ENCODE data around the gene VTA1.
"Not testable (repeated sequence)": the region's sequence is repeated elsewhere in the genome, so short reads cannot be mapped to it uniquely, and the experiment has no call there.

The VTA1 gene

DNA sequence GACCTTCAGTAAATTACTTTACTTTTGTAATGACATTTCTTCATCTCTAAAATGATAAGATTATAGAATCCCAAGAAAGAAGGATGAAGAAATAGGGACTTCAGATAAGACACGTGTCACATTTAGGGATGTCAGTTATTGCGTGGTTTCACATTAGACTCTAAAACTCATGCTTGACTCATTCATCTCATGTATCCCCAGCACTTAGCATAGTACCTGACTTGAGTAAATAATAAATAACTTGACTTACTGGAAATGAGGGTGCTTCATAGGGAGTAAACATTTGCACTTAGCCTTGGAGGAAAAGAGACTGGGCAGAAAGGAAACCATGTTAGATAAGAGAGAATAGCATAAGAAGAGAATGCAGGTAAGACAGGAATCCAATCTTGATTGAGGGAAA, 37.2 kb downstream of the VTA1 start:
- no peaks in the 10 kb centered on the region for H3K27me3 Mint-ChIP-seq
- CTCF ChIA-PET = interaction anchor here (0.7 kb wide), 1 partner anchor 621 kb away, joined by 3 read pairs; no protein-coding TSS in a partner anchor
- H3K4me3 Mint-ChIP-seq = no peak overlapping the region
- no peaks in the 10 kb centered on the region for H3K4me1 Mint-ChIP-seq
- no peak overlapping the region for H3K27ac Mint-ChIP-seq
- H3K36me3 Mint-ChIP-seq = peaks cover 6% of the 10 kb centered on the region
- no peaks in the 10 kb centered on the region for H3K9me3 Mint-ChIP-seq
- no peak for DNase-seq

DNA sequence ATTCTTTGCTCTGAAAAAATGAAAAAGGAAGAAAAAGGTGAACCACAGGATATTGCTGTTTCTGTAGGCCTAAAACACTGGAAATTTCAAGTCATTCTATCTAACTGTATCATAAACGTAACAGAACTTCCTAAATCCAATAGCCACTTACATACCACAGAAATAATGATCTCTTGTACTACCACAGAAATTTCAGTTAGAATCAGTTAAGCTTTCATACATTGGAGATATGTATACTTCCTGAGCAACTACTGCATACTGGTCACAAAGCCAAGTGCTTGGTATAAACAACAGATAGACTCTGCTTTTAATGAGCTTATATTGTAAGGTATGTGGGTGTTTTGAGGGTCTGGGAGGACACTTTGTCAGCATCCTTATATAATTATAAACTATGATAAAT, 38.6 kb downstream of the VTA1 start:
- Mint-ChIP-seq H3K9me3 (no peaks in the 10 kb centered on the region), H3K27me3 (no peaks in the 10 kb centered on the region), H3K4me3 (no peak overlapping the region), H3K36me3 (peaks cover 7% of the 10 kb centered on the region), H3K4me1 (no peaks in the 10 kb centered on the region), H3K27ac (no peak overlapping the region)
- DNase-seq = no peak
- CTCF ChIA-PET = interaction anchor here (1.3 kb wide), 1 partner anchor 23 kb away, joined by 3 read pairs; no protein-coding TSS in a partner anchor

DNA sequence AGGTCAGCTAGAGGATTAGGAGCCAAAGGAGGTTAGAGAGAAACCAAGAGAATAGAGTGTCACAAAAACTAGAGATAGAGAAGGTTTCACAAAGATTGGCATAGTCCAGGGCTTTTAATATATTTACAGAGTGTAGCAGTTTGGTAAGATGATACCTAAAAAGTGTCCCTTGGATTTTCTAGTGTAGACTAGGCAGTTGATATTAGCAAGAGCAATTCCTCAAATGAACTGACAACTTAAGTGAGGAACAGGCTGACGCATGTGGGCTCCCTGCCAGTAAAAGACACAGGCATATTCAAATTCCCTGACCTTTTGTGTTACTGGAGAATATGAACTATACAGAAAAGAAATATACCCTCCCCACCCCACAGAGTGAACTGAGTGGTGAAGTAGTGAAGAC, 40.1 kb downstream of the VTA1 start:
- DNase-seq = no peak
- H3K27ac Mint-ChIP-seq = no peak overlapping the region
- H3K4me3 Mint-ChIP-seq = no peak overlapping the region
- H3K4me1 Mint-ChIP-seq = no peaks in the 10 kb centered on the region
- no peaks in the 10 kb centered on the region for H3K9me3 Mint-ChIP-seq
- CTCF ChIA-PET = interaction anchor here (1.3 kb wide), 1 partner anchor 19 kb away, joined by 3 read pairs; no protein-coding TSS in a partner anchor
- peaks cover 5% of the 10 kb centered on the region for H3K36me3 Mint-ChIP-seq
- no peaks in the 10 kb centered on the region for H3K27me3 Mint-ChIP-seq

DNA sequence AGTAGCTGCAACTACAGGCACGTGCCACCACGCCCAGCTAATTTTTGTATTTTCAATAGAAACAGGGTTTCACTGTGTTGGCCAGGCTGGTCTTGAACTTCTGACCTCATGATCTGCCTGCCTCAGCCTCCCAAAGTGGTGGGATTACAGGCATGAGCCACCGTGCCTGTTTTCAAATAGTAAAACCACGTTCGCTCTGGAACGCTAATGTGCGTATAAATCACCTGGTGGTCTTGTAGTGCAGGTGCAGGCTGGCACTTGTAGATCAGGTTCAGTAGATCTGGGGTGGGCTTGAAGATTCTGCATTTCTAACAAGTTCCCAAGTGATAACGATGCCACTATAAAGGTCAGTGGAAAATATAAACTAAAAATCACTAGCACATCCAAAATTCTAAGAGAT, 41.3 kb downstream of the VTA1 start:
- CTCF ChIA-PET, H3K4me1 Mint-ChIP-seq: not testable (repeated sequence)

DNA sequence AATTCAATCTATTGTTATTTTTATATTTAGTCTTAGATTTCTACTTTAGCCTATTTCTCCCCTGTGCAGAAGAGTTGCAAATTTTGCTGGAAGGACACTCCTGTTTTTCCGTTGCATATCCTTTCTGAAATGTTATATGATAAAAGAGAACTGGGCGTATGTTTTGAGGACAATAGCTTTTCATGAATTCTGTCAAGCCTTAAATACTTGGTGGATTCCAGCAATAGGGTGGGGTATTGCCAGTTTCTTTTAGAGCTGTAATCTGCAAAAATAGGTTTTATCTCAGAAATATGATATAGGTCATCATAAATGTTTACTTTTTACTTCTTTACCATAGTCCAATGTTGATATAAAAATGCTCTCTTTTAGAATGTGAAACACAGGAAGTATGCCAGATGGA, 42.0 kb downstream of the VTA1 start:
- DNase-seq = no peak
- no peaks in the 10 kb centered on the region for H3K4me1 Mint-ChIP-seq
- no peak overlapping the region for H3K27ac Mint-ChIP-seq
- H3K9me3 Mint-ChIP-seq = no peaks in the 10 kb centered on the region
- CTCF ChIA-PET = no interaction called here
- peaks cover 4% of the 10 kb centered on the region for H3K36me3 Mint-ChIP-seq
- H3K27me3 Mint-ChIP-seq = no peaks in the 10 kb centered on the region
- H3K4me3 Mint-ChIP-seq = no peak overlapping the region

More for the DNA sequence above, 41.3 kb downstream of the VTA1 start:
- not testable (repeated sequence) for H3K9me3 Mint-ChIP-seq, H3K4me3 Mint-ChIP-seq, H3K27ac Mint-ChIP-seq, H3K27me3 Mint-ChIP-seq, H3K36me3 Mint-ChIP-seq, DNase-seq

DNA sequence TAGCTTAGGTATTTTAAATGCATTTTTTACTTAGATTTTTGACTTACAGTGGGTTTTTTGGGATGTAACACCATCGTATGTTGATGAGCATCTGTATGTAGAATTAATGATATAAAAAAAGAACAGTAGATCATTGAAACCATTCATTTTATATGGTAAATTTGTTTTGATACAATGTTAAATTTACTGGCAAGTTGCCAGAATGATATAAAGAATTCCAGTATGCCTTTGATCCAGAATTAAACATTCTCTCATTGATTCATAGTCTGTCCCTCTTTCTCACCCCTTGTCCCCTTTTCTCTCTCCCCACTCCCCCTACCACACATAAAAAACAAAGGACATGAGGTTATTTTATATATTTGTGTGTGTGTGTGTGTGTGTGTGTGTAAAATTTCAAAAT, 45.3 kb downstream of the VTA1 start:
- DNase-seq = no peak
- H3K27ac Mint-ChIP-seq = no peak overlapping the region
- no peaks in the 10 kb centered on the region for H3K27me3 Mint-ChIP-seq
- H3K36me3 Mint-ChIP-seq = peaks cover 9% of the 10 kb centered on the region
- H3K4me3 Mint-ChIP-seq = no peak overlapping the region
- CTCF ChIA-PET = no interaction called here
- H3K4me1 Mint-ChIP-seq = peaks cover 16% of the 10 kb centered on the region
- no peaks in the 10 kb centered on the region for H3K9me3 Mint-ChIP-seq

DNA sequence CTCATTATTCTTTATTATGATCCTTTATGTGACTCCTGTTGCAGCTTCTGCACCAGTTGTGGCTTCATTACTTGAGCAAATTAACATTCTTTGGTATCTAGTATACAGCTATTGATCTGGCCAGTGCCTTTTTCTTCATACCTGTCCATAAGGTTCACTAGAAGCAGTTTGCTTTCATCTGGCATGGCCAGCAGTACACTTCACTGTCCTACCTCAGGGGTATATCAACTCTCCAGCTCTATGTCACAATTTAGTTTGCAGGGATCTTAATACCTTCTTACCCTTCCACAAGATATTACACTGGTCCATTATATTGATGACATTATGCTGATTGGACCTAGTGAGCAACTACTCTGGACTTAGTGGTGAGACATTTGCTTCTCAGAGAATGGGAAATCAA, 46.6 kb downstream of the VTA1 start:
- Mint-ChIP-seq H3K27ac (no peak overlapping the region), H3K4me1 (peaks cover 16% of the 10 kb centered on the region), H3K4me3 (no peak overlapping the region), H3K9me3 (no peaks in the 10 kb centered on the region), H3K36me3 (peaks cover 13% of the 10 kb centered on the region), H3K27me3 (no peaks in the 10 kb centered on the region)
- CTCF ChIA-PET = no interaction called here
- no peak for DNase-seq

DNA sequence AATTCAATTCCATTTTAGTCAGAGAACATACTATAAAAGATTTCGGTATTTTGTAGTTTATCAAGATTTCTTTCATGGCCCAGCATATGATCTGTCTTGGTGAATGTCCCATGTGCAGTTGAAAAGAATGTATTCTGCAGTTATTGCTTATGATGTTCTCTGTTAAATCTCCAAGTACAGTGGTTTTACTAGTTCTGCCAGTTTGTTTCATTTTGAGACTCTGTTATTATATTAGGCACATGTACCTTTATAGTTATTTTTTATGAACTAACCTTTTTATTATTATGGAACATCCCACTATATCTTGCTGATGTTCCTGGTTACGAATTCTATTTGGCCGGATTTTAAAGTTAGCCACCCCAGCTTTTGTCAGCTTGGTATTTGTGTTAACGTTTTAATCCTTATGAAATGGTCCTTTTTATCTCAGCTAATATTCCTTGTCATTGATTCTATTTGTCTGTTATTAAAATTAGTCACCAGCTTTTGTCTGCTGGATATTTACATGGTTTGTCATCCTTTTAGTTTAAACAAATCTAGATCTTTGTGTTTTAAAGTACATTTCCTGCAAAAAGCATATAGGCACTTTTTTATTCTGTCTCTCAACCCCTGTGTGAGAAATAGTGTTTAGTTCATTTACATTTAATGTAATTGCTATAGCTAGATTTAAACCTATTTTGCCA, 48.9 kb downstream of the VTA1 start:
- DNase-seq = no peak
- H3K27ac Mint-ChIP-seq = no peak overlapping the region
- no peaks in the 10 kb centered on the region for H3K9me3 Mint-ChIP-seq
- peaks cover 16% of the 10 kb centered on the region for H3K4me1 Mint-ChIP-seq
- CTCF ChIA-PET = interaction anchor here (1.5 kb wide), 1 partner anchor 12 kb away, joined by 3 read pairs; no protein-coding TSS in a partner anchor
- no peaks in the 10 kb centered on the region for H3K27me3 Mint-ChIP-seq
- H3K36me3 Mint-ChIP-seq = peaks cover 18% of the 10 kb centered on the region
- H3K4me3 Mint-ChIP-seq = no peak overlapping the region

DNA sequence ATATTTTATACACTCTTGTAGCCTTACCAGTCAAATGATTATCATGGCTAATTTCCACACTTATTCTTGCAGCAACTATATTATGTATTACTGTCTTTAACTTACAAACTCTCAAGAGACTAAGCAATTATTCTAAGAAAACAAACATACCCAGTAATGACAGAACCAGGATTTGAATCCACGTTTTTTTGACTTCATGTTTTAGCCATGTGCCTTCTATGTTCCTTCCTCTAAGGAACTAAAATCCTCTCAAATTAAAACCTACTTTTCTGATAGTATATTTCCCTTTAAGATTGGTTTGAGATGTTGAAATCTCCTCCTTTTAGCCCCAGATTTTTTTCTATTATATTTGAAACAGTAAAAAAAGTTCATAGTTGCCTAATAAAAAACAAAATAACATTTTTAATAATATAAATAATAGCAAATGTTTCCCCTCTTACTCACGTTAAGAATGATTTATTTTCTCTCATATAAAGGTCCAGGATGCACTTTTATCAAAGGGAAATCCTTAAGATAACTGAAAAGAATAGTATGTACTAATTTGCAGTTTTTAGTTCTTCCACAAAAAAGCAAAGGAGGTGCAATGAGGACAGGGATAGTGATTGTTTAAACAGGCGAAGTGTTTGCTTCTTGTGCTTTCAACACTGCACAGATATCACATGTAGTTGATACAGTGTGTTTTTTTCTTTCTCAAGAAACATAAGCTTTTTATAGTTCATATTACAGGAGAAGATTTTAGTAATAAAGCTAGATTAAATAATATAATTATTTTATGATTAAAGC, 54.0 kb downstream of the VTA1 start:
- peaks cover 7% of the 10 kb centered on the region for H3K4me1 Mint-ChIP-seq
- CTCF ChIA-PET = no interaction called here
- no peak for DNase-seq
- no peak overlapping the region for H3K27ac Mint-ChIP-seq
- no peak overlapping the region for H3K4me3 Mint-ChIP-seq
- H3K36me3 Mint-ChIP-seq = peaks cover 27% of the 10 kb centered on the region
- no peaks in the 10 kb centered on the region for H3K9me3 Mint-ChIP-seq
- H3K27me3 Mint-ChIP-seq = no peaks in the 10 kb centered on the region

DNA sequence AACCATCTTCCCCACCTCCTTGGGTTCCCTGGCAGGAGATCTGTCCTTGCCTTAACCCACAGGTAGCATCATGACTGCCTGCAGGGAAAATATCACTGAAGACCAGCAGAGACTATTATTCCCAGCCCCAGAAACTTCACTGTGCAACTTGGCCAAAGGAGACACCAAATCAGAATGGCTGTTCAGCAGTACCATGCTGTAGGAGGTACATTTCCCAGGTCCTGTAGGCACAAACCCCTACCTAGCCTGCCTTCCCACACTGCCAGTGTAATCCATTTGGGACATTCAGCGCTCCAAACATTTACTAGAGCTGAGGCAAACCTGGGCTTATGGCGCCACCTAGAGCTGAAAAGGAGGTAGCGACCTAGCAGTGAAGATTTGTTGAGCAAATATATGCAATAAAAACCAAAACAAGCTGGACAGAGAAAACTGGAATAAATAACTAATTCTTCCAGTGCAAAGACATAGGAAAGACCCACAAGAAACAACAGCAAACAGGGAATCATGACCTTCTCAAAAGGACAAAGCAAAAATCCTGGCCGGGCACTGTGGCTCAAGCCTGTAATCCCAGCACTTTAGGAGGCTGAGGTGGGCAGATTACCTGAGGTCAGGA, 60.3 kb downstream of the VTA1 start:
- peaks cover 46% of the 10 kb centered on the region for H3K36me3 Mint-ChIP-seq
- no peaks in the 10 kb centered on the region for H3K27me3 Mint-ChIP-seq
- H3K4me1 Mint-ChIP-seq = no peaks in the 10 kb centered on the region
- CTCF ChIA-PET = interaction anchor here (0.7 to 2.2 kb wide), 17 partner anchors 8 to 218 kb away, joined by 3 to 13 read pairs (median 4); partner anchors contain the start of genes NMBR and VTA1
- no peak overlapping the region for H3K27ac Mint-ChIP-seq
- peaks cover 4% of the 10 kb centered on the region for H3K9me3 Mint-ChIP-seq
- no peak overlapping the region for H3K4me3 Mint-ChIP-seq
- peak; percentile 53 for DNase-seq

DNA sequence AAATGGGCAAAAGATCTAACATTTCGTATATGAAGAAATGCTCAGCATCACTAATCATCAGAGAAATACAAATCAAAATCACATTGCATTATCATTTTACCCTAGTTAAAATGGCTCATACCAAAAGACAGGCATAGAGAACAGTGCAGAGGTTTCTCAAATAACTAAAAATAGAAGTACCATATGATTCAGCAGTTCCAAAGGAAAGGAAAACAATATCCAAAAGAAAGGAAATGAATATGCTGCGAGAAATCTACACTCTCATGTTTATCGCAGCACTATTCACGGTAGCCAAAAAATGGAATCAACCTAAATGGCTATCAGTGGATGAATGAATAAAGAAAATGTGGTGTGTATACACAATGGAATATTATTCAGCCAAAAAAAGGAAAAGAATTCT, 63.5 kb downstream of the VTA1 start:
- H3K9me3 Mint-ChIP-seq = peaks cover 20% of the 10 kb centered on the region
- no peaks in the 10 kb centered on the region for H3K4me1 Mint-ChIP-seq
- H3K4me3 Mint-ChIP-seq = no peak overlapping the region
- CTCF ChIA-PET = no interaction called here
- H3K36me3 Mint-ChIP-seq = peaks cover 57% of the 10 kb centered on the region
- no peak for DNase-seq
- no peaks in the 10 kb centered on the region for H3K27me3 Mint-ChIP-seq
- no peak overlapping the region for H3K27ac Mint-ChIP-seq

DNA sequence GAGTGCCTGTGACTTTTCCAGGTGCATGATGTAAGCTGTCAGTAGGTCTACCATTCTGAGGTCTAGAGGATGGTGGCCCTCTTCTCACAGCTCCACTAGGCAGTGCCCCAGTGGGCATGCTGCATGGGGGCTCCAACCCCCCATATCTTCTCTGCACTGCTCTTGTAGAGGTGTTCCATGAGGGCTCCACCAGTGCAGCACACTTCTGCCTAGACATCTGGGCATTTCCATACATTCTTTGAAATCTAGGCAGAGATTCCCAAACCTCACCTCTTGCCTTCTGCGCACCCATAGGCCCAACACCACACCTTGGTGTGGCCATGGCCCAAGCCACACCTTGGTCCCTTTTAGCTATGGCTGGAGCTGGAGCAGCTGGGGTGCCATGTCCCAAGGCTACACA, 66.3 kb downstream of the VTA1 start:
- peaks cover 44% of the 10 kb centered on the region for H3K36me3 Mint-ChIP-seq
- DNase-seq = no peak
- CTCF ChIA-PET = no interaction called here
- H3K27ac Mint-ChIP-seq = no peak overlapping the region
- no peaks in the 10 kb centered on the region for H3K4me1 Mint-ChIP-seq
- no peak overlapping the region for H3K4me3 Mint-ChIP-seq
- H3K27me3 Mint-ChIP-seq = no peaks in the 10 kb centered on the region
- peaks cover 20% of the 10 kb centered on the region for H3K9me3 Mint-ChIP-seq

DNA sequence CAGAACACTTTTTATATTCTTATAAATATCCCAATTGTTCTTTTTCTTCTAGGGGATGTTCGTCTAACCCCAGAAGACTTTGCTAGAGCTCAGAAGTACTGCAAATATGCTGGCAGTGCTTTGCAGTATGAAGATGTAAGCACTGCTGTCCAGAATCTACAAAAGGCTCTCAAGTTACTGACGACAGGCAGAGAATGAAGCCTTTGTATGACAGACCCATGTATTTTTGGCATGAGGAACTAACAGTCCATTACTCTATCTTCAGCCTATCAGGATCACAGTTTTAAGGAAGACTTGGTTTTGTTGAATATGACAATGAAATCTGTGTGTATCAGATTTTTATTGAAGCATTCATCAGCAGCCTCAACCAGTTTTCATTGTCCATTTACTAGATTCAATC, 71.4 kb downstream of the VTA1 start:
- peaks cover 22% of the 10 kb centered on the region for H3K36me3 Mint-ChIP-seq
- no peak overlapping the region for H3K4me3 Mint-ChIP-seq
- no peaks in the 10 kb centered on the region for H3K27me3 Mint-ChIP-seq
- H3K9me3 Mint-ChIP-seq = peaks cover 6% of the 10 kb centered on the region
- no peak for DNase-seq
- H3K4me1 Mint-ChIP-seq = no peaks in the 10 kb centered on the region
- H3K27ac Mint-ChIP-seq = no peak overlapping the region
- CTCF ChIA-PET = interaction anchor here (1.4 kb wide), 1 partner anchor 10 kb away, joined by 5 read pairs; no protein-coding TSS in a partner anchor

DNA sequence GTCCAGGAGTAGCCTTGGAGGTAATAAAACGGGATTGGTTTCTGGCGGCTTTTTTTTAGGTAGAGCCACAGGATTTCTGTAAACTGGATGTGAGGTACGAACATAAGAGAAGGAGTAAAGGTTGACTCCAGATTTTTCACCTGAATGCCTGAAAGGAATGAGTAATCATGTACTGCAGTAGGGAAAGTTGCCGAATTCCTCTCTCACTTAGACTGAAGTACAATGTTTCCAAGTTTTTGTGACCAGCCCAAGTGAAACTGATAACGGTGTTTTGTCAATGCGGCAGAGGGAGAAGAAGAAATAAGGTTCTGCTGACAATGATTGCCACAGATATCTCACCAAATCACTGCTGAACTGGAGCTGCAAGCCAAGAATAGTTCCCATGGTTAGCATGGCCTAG, 75.0 kb downstream of the VTA1 start:
- H3K36me3 Mint-ChIP-seq = peaks cover 9% of the 10 kb centered on the region
- H3K4me3 Mint-ChIP-seq = no peak overlapping the region
- H3K27ac Mint-ChIP-seq = no peak overlapping the region
- no peak for DNase-seq
- CTCF ChIA-PET = interaction anchor here (1.1 kb wide), 1 partner anchor 66 kb away, joined by 3 read pairs; no protein-coding TSS in a partner anchor
- H3K9me3 Mint-ChIP-seq = no peaks in the 10 kb centered on the region
- no peaks in the 10 kb centered on the region for H3K27me3 Mint-ChIP-seq
- no peaks in the 10 kb centered on the region for H3K4me1 Mint-ChIP-seq

All from activated naive CD4-positive, alpha-beta T cell treated with anti-CD3 and anti-CD28 coated beads, Interleukin-2, amount 10 ng/mL, durations not matched to agents 7 days and 5 days (primary cell).